A673 (cell line): ENCODE data around the gene HOXB13.

Experiments used
- EZH2 ChIP-seq: fragments of 200-600 bp; sonication (generic); IDR thresholded peaks from 2 replicates; pipeline ENCODE4 v1.6.1; 2017; ENCODE audit warnings: borderline replicate concordance, low read depth, mild to moderate bottlenecking, mixed read lengths, antibody characterized with exemption, low read length; ENCODE audit not compliant: poor library complexity, severe bottlenecking
- TF ChIP-seq, protein P1 (sequence below): fragments of 300-800, 200-600 bp; sonication (generic); conservative IDR thresholded peaks from 2 replicates; pipeline ENCODE4 v1.5.1; 2017; ENCODE audit warnings: low read depth, mild to moderate bottlenecking, antibody characterized with exemption, low read length, moderate library complexity, mixed read lengths

GRCh38 chr17:48759288-48759687 lies 30.7 kb upstream of the HOXB13 start:
- TF ChIP-seq, protein P1, sequence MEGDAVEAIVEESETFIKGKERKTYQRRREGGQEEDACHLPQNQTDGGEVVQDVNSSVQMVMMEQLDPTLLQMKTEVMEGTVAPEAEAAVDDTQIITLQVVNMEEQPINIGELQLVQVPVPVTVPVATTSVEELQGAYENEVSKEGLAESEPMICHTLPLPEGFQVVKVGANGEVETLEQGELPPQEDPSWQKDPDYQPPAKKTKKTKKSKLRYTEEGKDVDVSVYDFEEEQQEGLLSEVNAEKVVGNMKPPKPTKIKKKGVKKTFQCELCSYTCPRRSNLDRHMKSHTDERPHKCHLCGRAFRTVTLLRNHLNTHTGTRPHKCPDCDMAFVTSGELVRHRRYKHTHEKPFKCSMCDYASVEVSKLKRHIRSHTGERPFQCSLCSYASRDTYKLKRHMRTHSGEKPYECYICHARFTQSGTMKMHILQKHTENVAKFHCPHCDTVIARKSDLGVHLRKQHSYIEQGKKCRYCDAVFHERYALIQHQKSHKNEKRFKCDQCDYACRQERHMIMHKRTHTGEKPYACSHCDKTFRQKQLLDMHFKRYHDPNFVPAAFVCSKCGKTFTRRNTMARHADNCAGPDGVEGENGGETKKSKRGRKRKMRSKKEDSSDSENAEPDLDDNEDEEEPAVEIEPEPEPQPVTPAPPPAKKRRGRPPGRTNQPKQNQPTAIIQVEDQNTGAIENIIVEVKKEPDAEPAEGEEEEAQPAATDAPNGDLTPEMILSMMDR, result no peak
- no peak for TF ChIP-seq EZH2
